ENCODE data around the gene IL22RA2.

Gene IL22RA2

DNA sequence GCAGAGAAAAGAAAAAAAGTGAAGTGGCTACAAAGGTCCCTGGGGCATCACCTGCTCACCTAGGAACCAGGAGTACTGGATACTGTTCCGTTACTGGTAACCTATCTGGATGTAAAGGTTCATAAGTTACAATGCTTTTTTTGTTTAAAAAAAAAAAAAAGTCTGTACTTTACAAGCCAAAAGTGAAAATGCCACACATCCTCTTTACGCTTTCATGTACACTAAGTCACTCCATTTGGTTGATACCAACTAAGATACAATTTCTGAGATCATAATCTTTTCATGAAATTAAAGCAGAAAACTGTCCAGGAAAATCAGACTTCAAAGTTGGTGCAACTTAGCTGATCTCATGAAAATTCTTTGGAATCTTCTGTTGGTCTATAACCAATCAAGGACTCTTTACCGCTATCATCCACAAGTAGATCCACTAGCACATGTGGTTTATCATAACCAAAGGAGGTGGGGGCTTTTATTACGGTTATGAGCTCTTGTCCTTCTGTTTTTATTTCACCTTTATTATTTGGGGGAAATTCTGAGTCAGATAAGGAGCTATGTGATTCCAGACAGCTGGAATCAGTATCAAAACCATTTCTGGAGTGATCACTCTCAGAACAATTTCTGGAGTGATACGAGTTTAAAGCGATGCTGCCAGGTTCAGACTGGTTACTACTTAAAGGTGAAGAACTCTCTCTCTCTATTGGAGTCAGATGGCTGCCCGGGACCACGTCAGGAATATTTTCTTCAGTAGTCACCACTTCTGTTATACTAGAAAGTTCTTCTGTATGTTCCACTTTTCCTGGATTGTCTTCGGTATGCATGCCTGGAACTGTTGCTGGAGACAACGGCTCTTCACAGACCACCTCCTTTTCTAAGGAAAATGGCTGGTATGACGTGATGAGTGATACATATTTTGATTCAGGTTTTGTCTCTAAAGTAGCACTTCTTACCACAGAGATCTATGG, 24.5 kb upstream of the IL22RA2 start:
- DNase-seq (ENCODE audit: low read depth in 2 of 2), result no peak

DNA sequence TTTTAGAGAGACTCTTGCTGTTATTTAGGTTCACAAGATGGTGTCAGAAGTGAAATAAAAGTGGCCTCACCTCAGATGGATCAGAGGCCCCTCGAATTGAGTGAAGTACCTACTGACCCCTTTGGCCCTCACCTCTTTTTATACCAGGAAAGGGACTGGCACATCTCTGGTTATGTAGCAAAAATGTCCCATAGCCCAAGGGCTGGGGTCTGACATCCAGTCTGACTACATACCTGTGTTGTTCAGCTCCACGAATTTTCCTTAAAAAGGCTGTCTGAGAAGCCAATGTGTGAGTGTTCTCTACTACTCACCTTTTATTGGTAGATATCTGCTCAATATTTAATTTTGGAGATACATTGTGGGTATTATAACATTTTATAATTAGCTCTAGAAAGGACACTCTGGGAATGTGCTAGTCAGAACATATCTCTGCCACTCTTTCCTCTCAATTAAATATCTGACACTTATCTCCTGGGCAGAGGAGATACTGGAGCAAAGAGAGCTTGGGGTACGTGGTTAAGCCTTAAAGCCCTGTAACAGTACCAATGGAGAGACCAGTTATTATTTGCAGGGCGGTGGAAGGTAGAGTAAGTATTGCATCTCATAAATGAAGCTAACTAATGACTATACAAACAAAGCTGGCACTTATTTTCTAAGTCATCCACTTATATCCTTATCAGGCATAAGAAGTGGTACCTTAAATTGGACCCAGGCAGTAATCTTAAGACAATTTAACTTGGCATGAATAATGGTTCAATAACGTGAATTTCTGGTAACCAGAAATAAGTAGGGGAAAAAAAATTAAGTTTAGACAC, 20.0 kb upstream of the IL22RA2 start:
- DNase-seq (ENCODE audit: low read depth in 2 of 2), result no peak

GRCh38 chr6:137192821-137193220, 19.4 kb upstream of the IL22RA2 start:
- DNase-seq (ENCODE audit: low read depth in 2 of 2), result no peak

DNA sequence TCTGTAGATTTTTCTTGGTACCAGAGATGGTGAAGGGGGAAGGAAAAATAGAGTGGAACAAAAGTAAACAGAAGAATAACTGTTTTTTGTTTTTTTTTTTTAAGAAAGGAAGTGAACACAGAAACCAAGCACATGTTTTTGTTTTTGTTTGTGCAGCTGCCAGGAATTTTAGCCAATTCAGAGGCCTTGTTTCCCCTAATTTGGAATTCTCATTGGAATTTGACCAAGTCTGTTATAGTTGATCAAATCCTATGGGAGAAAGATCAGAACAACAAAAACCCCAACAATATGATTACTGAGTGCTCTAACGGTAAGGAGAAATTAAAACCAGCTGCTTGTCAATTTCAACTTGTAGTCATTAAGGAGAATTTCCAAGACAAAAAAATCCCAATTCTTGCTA, 18.2 kb upstream of the IL22RA2 start:
- DNase-seq (ENCODE audit: low read depth in 2 of 2), result no peak

DNA sequence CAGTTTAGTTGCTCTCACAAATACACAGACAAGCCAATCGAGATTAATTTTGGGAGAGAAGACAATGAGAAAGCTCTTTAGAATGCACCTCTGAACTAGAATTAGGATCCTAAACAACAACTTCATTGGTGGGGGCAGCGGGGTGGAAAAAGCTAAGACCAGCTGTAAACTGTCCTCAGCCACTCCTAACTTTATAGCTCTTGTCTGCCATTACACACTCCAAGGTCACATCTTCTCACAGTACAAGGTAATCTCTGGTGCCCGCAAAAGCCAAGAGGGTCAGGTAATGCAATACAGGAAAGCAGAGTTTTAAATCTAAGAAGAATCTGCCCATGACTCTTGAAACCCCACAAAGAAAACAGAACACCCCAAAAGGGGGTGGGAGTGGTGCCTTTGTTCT, 17.8 kb upstream of the IL22RA2 start:
- DNase-seq (ENCODE audit: low read depth in 2 of 2), result no peak

DNA sequence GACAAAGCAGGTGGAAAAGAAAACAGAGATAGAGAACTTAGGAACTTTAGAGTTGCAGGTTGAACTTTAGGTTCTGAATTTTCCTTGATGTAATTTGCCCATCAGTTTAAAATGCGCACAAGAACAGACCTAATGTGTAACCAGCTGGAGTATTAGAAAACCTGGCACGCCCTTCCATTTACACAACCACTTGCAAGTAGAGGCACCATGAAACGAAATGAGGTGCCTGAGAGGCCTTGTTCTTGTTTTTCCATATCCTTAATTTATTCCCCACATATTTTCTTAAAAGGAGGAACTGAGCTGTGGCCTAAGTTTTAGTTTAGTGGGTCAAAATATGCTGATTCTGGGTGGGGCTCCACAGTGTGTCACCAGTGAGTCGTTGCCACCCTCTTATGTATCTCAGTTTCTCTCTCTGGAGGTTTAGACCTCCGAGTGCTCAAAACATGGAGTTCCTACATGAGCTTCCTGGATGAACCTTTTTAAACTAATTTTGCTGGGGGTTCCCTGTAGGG, 17.2 kb upstream of the IL22RA2 start:
- no peak for DNase-seq (ENCODE audit: low read depth in 2 of 2)

DNA sequence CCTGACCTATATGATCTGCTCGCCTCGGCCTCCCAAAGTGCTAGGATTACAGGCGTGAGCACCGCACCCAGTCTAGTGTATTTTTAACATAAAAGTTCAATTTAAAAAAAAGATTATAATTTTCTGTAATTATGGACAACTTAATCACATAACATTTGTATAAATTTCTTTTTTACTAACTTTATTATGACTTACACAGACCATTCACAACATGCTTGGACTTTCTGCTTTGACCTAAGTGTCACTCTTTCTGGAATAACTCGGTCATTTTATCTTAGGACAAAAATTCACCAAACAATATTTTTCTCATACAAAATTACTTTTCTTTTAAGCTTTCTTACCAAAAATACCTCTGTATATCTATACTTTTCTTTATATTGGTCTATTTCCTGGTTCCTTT, 15.4 kb upstream of the IL22RA2 start:
- no peak for DNase-seq (ENCODE audit: low read depth in 2 of 2)

DNA sequence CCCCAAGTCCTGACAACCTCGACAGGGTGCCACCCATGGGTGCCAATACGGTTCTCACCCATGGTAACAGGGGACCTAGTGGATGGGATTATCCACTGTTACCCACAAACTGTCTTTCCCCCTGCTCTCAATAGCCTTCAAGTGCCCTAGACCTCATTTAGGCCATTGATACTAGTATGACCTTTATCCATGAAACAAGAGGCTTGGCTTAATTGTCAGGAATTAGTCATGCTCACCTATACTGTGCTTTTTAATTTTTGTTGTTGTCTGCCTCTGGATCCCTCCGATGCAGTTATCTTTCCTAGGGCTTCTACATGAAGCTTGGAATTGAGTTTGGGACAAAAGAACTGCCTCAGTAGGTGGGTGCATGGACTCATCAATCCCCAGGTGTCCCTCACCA, 11.8 kb upstream of the IL22RA2 start:
- no peak for DNase-seq (ENCODE audit: low read depth in 2 of 2)

- no peak for DNase-seq (ENCODE audit: low read depth in 2 of 2)
Measured at GRCh38 chr6:137182654-137183073, 9.2 kb upstream of the IL22RA2 start.

DNA sequence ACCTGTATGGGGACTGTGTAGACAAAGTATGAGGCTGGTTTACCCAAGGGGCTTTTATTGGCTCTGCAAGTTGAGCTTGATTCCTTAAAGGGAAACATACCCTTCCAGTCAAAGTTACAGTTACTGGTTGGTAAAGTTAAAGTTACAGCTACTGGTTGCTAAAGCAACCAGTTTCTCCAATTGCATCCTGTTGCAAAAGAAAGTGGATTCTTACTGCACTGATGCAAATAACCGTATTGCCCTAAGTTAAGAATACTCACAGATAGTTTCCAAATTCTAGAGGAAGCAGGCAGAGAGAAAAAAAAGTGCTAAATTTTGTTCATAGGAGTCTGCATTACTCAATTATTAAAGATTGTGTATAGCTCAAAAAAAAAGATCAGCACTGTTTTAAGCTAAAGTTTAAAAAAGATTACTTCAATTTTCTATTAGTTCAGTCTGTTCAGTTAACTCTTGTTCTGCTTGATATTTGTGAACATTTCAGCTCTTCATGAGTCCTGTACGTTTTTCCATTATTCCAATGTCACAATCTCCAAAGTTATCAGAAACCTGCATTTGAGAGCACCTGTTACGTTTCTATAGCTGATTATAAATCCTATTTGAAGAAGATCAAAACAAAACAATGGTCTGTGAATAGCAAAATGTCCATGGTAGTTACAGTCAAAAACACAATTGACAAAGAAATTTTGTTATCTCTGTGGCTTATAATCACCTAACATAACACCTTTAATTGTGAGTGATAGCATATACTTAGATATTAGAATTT, 8.6 kb upstream of the IL22RA2 start:
- no peak for DNase-seq (ENCODE audit: low read depth in 2 of 2)

- no peak for DNase-seq (ENCODE audit: low read depth in 2 of 2)
Measured at GRCh38 chr6:137177611-137178010, 4.2 kb upstream of the IL22RA2 start.

DNA sequence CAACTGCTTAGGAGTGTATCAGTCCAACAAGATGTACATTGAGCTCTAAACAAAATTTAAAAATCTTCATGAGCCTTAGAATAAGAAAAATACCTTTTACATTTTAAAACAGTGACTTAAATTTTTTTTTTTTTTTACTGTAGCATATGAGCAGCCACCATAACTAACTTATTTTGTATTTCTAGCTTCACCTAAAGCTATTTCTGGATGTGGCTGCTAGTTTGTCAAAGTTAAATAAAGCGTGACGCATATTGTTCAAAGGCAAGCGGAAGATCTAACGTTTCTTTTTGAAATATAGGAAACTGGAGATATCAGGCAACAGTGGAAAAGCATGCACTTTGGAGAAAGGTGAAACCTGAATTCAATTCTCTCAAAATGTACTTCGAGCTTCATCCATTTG, 3.3 kb upstream of the IL22RA2 start:
- DNase-seq (ENCODE audit: low read depth in 2 of 2), result no peak

GRCh38 chr6:137175868-137176245, 2.4 kb upstream of the IL22RA2 start:
- no peak for DNase-seq (ENCODE audit: low read depth in 2 of 2)

DNA sequence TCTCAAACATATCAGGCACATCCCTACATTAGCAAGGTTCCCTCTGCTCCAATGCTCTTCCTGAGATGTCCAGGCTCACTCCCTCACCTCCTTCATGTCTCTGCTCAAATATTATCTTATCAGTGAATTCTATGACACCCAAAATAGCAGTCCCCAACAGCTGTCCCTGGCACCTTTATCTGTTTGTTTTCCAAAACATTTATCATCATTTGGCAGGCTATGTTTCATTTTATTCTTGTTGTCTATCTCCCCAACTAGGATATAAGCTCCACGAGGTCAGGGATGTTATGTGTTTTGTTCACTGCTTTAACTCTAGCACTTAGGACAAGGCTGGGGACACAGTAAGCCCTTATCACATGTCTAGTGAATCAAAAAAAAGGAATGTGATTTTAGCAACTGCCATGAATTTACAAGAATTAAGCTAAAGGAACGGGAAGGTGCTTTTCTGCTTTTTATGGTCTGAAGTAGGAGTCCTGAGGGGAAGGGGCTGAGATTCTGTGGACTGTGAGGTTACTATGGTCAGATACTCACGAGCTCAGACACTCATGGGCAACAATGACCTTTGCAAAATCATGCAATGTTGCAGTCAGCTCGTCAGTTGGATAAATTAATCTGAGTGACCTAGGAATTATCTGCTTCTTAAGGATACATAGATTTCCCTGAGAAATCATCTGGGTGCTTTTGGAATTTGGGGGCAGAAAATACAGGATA, 1.9 kb upstream of the IL22RA2 start:
- no peak for DNase-seq (ENCODE audit: low read depth in 2 of 2)

- DNase-seq (ENCODE audit: low read depth in 2 of 2), result no peak
Measured at GRCh38 chr6:137172734-137173431, 561 bp downstream of the IL22RA2 start.

GRCh38 chr6:137171824-137172733, 1.4 kb downstream of the IL22RA2 start:
- DNase-seq (ENCODE audit: low read depth in 2 of 2), result no peak

DNA sequence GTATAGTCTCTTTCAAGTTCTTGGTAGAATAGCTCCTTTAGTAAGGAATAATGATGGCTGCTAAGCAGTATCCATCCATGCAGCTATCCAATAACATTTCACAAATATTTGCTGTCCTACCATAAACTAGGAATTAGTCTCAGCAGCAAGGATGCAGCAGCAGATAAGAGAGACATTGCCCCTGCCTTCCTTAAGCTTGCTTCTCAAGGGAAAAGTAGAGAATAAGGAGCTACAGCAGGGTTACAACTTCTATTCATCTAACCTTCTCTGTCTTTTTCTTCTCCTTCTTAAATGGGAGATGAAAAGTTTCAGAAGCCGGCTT, 2.4 kb downstream of the IL22RA2 start:
- DNase-seq (ENCODE audit: low read depth in 2 of 2), result no peak

DNA sequence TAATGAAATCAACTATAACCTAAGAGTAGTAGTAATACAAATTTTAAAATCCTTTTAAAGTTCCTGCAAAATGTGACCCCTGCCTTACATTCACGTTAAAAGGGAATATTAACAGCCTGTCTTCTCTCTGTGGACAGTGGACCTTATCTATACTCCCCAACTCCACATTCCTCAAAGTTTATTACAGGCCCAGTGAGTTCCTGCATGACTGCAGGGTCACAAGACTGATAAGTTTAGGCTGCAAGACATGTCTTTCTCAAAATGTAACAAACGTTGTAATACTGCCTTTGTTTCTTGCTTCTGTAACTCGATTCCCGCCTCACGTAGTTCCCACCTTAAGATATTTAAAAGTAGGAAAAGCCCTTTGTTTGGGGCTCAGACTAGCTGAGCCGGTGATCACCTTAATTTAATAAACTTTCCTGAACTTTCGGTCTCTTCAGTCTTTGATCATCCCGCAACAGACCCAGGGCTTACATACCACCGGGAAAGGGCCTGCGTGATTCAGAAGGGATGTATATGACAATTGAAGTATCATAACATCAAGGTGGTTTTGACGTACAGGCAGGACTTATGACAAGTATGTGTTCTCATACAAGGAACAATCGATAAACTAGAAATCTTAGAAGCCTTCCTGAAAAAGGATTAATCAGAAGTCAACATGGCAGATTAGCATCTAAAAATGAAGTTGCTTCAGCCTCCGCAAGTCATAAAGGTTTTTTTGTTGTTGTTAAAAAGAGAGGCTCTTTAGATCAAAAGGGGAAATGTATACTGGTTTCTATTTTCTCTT, 3.0 kb downstream of the IL22RA2 start:
- no peak for DNase-seq (ENCODE audit: low read depth in 2 of 2)

Measured in stimulated activated CD4-positive, alpha-beta T cell treated with anti-CD3 and anti-CD28 coated beads, Interleukin-4, amount 100 ng/mL, for 48 hours (primary cell).